GM18870 (cell line): Measurements from ENCODE around the gene TTLL11.

Experiments used
- ATAC-seq: cut with Tn5 transposase; IDR thresholded peaks from one replicate; pipeline ENCODE4 v1.9.1; 2021; ENCODE audit warnings: moderate library complexity; ENCODE audit not compliant: unreplicated experiment

TTLL11 gene, protein sequence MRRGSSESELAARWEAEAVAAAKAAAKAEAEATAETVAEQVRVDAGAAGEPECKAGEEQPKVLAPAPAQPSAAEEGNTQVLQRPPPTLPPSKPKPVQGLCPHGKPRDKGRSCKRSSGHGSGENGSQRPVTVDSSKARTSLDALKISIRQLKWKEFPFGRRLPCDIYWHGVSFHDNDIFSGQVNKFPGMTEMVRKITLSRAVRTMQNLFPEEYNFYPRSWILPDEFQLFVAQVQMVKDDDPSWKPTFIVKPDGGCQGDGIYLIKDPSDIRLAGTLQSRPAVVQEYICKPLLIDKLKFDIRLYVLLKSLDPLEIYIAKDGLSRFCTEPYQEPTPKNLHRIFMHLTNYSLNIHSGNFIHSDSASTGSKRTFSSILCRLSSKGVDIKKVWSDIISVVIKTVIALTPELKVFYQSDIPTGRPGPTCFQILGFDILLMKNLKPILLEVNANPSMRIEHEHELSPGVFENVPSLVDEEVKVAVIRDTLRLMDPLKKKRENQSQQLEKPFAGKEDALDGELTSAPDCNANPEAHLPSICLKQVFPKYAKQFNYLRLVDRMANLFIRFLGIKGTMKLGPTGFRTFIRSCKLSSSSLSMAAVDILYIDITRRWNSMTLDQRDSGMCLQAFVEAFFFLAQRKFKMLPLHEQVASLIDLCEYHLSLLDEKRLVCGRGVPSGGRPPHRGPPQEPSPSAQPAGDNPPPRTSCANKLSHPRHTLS

DNA sequence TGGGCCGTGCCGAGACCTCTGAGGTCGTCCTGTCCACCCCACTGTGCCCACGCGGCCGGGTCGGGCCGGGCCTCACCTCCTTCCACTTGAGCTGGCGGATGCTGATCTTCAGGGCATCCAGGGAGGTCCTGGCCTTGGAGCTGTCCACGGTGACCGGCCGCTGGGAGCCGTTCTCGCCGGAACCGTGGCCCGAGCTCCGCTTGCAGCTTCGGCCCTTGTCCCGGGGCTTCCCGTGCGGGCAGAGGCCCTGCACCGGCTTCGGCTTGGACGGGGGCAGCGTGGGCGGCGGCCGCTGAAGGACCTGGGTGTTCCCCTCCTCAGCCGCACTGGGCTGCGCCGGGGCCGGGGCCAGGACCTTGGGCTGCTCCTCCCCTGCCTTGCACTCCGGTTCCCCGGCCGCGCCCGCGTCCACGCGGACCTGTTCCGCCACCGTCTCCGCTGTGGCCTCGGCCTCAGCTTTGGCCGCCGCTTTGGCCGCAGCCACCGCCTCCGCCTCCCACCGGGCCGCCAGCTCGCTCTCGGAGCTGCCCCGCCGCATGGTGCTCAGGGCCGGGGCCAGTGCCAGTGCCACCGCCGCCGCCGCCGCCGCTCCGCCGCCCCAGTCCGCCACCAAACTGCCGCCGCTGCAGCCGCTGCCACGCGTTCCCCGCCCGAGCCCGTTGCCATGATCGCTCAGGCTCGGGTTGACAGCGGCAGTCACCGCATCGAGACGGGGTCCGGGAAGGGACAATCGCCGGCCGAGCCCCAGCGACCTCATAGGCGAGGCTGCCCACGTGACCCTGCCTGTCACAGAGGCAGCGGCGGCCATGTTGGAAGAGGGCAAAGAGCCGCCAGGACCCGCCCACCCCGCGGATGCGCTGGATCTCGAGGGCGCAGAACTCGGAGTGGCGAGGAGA, at the start of gene TTLL11:
Gene TTLL11 (minus strand): TSS at position 698 of the 896 bp plus-strand sequence. CDS start 160 bp downstream, at position 538.
- peak; percentile 81 for ATAC-seq

DNA sequence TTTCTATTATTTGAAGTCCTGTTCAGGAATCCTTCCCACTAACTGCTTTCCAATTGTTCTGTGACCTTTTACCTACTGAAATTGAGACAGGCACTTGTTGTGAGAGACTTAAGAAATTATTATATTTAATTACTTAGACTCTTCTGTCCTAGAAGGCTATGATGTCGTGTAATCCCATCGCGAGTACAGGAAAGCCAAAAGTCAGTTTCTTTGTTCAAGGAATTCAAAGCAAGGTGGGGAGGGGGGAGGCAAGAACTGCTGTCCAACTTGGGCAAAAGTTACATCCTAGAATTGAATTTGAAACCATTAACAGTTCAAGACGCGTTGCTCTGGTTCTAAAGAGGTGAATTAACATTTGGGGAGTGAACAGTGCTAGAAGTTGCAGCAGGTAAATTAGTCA, 48.6 kb upstream of the TTLL11 start:
- ATAC-seq, result no peak

DNA sequence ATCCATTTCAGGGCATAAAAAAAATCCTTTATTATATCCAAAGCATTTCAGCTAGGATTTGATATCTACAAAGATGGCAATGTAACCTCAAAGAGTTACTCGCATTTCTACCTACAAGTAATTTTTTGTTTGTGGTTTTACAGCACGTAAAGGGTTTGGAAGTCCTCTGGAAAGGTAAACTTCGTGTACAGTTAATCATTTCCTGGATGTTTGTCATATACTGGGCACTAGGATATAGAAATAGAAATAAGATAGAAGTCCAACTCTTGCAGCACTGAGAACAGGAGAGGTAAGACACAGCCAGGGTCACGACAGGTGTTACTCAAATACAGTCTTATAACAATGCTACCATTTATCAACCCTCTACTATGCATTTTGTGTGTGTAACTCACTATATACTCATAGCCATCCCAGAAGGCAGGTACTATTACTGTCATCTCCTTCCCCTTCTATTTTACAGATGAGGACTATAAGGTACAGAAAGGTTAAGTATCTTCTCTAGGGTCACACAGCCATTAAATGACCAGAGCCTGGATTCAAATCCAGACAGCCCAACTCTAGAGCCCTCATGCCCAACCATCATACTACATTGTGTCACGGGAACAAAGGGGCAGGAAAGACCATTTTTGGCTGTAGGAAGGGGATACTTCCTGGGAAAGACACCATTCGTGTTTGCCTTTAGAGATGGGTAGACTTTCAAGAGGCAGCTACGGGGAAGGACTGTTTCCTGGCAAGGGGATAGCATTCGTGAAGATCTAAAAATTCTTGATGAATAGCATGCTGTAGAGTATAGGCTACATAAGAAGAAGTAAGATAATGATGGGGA, 47.5 kb upstream of the TTLL11 start:
- ATAC-seq, result no peak

DNA sequence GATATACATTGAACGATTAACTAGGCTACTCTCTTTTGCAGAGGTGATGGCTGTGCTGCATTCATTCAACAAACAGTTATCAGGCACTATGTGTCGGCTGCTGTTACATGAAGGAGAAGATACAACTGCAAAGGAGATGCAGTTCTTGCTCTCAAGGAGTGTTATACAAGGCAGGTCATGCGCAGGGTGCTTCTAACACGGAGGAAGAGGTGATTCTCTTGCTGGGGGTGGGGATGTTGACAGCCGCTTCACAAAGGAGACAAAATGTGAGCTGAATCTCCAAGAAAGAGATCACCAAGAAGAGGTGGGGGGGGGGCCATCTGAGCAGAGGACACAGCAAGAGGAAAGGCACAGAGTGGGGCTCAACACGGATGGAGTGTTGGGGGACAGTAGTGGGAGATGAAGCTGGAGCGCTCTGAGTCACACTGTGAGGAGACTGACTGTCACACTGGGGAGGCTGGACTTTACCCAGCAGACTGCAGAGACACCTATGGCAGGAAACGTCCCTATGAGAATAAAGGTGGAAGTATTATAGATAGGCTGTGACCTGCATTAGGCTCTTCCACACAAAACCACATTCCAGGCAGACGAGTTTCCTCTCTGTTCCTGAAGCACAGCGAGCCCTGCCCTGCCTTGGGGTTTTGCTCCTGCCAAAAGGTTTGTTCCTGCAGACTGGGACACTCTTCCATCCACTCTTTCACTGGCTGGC, 45.6 kb upstream of the TTLL11 start:
- no peak for ATAC-seq

DNA sequence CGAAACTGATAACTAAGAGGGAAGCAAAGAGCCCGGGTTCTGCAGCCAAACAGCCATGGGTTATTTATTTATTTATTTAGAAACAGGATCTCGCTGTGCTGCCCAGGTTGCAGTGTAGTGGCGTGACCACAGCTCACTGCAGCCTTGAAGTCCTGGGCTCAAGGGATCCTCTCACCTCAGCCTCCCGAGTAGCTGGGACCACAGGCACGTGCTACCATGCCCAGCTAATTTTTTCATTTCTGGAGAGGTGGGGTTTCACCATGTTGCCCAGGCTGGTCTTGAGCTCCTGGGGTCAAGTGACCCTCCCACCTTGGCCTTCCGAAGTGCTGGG, 42.4 kb upstream of the TTLL11 start:
- ATAC-seq, result no peak

DNA sequence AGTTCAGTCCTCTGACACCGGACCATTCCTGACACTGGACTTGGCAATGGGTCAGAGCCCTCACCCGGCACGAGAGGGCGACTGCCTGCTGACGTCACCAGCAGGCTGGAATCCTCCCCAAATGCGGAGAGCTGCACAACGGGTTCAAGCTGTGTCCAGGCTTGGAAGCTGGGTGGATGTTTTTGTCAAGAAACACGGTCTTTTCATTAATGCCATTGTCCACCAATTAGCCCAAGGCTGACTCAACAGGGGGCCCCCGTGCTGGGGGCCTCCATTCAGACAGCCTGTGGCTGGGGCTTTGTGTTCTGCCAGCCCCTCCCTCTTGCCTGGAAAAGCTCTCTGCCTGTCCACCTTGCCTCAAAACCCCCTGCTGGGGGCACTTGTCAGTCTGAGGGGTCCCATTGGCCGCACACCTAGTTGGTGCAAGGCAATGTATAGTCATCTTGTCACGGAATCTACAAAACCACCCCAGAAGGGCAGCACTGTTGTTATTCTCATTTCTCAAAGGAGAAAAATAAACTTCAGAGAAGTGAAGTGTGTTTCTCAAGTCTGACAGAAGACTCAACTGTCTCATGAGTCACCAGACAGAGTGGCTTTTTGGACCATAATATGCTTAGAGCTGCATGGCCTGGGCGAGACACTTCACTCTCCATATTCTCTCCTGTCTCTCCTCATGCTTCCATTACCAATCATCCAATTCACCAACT, 41.9 kb upstream of the TTLL11 start:
- no peak for ATAC-seq

DNA sequence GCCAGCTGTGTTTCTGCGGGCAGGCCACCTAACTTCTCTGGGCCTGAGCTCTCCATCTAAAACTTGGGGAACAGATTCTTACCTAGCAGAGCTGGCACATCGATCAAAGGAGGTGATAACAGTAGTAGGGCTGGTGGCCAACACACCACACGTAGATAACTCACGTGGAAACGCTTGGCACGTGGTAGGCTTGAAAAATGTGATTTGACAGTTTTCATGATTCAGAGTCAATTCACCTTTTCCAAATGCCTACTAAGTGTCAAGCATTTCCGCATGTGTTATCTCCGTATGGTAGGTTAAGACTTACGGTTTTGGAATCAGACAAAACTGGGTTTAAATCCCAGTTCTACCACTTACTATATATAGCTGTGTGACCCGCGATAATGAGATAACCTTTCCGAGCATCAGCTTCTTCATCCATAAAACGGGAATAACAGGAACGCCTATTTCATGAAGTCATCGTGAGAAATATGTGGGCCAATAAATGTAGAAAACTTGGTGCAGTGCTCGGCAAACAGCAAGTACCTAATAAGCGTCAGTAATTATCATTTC, 41.0 kb upstream of the TTLL11 start:
- ATAC-seq, result no peak

DNA sequence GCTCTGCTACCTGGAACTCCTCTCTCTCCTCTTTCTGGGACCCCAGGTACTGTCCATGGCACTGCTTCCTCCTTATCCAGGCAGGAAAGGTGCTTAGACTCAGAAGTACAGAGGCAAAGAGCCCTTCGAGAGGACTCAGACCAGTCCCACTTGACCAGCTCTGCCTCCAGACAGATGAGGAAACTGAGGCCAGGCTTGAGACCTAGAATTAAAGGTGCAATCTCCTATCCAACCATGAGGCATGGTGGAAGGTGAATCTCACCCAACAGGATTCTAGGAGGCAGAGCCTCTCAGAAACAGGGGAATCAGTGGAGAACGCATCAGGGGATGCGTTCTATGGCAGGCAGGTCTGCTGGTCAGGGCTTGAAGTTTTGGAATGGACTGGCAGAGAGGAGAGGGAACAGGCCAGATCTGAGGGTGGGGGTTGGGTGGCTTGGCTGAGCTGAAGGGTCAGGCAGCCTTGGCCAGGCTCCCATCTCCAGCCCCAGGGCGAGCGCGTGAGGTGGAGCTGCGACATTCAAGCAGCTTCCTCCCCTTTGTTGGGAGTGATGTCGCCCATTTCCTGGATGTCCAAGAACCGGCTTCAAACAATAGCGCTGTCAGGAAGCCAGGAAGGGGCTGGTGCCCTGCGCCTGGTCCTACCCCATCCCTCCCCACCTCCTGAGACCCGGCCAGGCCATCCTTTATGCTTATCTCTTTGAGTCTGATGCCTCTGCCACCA, 40.3 kb upstream of the TTLL11 start:
- no peak for ATAC-seq

DNA sequence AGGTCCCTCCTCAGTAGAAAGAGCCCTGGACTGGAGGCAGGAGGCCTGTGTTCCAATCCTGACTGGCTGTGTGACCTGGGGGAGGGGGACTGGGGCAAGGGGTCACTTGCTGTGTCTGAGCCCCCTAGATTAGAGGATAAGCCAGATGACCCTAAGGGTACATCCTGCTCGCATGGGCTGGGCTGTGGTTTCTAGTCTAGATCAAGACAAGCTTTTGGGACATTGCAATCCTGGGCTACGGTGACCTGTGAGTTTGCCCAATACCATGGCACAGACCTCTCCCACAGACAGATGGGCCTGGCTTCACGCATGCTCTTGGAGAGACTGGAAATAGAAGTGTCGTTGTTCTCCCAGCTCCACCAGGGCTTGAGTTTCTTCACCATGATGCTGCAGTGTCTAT, 39.4 kb upstream of the TTLL11 start:
- ATAC-seq, result no peak

DNA sequence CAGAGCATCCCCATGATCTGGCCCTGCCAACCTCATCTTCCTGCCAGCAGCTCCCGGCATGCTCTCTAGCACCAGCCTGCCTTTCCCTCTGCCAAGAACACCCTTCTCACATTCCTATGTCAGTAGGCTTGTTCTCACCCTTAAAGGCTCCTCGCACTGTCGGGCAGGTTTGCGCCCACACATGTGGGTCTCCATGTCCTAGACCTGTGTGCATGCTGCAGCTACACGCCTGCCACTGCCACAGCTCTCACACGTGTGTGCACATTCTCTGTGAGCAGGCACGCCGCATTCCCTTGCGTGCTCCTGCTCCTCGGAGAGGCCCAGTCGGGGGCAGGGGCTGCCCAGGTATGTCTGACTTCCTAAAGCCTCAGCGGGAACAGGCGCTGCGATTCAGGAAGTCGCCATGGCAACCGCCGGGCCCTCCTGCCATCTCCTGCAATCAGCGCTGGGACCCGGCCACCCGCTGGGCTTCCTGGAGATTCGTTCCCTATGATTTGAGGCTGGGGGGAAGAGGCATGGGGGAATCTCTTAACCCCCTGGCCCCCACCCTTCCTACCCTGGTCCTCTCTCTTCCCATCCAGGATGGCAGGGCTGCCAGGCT, 38.4 kb upstream of the TTLL11 start:
- no peak for ATAC-seq

DNA sequence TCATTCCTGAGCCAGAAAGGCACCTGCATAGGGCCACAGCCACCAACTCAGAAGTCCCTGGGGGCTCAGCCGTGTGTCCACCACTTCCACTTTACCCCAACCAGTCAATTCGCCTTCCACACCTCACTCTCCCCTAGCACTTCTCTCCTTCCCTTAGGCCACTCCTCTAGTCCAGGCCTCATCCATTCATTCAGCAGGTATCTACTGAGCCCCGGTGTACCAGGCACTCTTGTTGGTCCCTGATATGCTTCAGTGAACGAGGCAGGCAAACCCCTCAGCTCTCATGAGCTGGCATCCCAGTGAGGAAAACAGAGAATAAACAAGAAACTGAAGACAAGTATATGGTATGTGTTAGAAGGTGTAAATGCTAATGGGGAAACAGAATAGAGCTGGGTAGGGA, 37.7 kb upstream of the TTLL11 start:
- ATAC-seq, result no peak

DNA sequence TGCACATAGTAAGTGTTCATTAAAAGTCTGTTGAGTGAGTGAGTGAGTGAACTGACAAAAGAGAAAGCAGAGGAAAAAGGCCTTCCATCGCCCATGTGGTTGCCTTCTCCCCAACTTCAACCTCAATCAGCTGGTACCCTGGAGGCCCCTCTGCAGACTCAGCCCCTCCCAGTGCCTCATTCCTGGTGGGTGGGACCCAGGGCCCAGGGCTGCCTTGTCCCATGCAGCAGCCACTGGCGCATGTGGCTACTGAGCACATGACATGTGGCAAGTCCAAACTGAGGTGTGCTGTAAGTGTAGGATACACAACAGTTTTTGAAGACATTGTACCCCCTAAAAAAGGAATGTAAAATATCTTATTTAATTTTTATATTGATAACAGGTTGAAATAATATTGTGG, 36.9 kb upstream of the TTLL11 start:
- no peak for ATAC-seq

DNA sequence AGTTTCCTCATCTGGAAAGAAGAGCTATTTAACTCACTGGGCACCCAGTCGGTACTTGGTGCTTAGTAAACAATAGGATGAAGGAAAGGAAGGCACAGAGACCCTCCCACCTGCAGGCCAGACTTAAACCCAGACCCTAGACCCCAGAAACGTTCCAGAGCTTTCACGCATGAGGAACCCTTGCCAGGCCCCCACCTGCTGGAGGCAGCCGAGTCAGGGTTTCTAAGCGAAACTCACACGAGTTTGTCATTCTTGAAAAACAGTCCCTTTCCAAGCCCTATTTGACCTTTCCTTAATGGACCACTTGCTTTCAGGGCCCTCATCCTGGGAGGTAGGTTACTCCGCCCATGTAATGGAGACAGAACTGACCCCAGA, 35.8 kb upstream of the TTLL11 start:
- no peak for ATAC-seq

DNA sequence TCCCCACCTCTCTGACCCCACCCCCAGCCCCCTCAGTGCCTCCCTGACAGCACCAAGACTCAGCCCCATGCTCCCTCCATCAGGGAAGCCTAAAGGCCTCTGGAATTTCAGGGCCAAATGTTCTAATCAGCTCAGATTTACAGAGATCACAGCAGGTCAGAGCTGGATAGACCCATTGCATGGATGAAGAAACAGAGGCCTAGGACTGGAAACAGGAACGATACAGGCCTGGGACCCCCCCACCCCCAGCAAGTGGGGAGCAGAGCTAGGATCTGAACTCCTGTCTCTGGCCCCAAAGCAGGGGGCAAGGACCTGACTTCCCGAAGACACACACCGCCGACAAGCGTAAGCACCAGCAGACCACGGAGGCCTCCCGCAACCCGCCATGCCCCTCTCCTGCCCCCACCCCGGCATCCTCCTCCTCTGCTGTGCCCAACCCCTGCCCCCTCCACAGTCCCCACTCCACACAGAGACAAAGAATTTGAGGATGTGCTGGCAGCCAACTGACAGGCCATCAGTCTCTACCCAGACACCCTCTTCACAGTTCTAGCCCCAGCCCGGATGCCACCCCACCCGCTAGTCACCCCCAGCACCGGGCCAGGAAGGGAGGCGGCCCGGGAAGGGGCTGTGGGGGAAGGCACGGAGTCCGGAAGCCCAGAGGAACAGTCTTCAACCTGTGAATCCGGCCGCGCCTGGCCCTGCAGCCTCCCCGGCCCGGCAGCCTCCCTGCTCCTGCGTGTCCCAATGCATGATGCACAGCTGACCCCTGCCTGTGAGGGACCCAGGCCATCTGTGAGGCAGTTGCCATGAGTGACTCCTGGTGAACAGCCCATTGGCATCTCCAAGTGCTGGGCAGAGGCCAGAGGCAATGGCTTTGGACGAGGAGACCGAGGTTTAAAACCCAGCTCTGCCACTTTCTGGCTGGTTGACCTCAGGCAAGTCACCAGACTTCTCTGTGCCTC, 35.2 kb upstream of the TTLL11 start:
- no peak for ATAC-seq

DNA sequence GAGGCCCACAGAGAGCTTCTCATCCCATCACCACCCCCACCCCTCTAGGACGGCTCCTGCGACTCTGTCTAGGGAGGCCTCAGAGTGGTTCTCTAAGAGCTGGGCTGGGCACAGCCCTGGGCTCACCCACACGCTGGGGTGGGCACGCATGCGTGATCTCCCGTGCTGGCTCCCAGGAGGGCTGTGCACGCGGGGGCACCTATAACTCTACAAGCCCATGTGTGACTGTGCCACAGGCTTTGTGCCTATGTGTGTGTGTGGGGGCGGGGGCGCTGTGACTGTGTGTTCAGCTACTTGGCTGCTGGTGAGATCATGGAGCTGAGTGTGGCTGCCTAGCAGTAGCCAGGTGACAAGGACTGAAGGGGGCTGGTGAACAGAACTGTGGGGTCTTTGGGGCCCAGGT, 34.3 kb upstream of the TTLL11 start:
- no peak for ATAC-seq

DNA sequence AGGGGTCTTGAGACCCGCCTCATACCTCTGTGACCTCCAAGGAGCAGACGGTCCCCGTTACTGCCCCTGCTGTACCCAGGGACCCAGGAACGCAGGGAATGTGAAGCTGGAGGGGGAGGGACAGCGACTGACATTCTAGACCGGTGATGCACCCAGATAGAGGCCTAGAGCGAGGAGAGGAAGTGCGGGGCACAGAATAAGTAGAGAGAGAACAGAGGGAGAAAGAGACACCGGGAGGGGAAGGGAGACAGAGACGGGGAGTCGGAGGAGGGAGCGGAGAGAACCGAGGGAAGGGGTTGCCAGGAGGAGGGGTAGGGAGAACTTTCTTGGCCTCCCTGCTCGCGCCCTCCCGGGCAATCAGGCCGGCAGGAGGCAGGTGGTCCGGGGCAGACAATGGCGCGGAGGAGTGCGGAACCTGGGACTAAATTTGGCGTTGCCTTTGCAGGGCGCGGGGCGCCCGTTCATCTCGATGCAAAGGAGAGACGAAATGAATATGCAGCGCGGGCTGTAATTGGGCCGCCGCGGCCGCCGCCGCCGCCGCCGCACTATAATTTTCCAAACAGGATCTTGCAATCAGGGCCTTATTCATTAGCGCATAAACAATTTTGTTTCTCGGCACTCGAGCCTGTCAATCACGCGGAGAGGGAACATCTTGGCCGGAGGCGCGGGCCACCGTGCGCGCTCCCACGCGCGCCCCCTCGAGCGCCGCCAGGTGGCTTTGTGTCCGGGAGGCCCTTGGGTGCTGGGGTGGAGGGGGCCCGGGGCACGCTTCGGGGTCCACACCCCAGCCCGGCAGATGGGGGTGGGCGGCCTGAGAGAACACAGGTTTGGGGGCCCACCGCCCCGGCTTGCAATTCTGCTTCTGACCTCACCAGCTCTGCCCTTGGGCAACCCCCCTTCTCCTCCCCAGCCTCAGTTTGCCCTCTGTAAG, 33.5 kb upstream of the TTLL11 start:
- no peak for ATAC-seq
